Measurements from ENCODE around the gene NELL2.

DNA sequence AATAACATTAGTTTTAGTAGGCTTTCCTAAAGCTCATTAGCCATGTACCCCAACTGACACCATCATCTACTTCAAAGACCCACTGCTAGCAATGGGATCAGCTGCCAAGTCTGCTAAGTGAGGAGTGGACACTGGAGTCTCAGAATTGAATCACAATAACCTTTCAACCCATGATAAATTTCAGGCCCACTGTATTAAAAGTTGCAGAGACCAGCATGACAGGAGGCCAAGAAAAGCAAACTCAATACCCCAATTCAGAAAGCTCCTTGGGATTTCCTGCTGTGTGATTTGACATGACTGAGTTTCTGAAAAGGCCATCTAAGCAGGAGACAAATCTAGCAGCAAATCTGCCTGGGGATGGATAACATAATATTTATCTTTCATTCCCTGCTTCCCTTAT, 320.7 kb downstream of the NELL2 start:
- TF ChIP-seq, protein P1, sequence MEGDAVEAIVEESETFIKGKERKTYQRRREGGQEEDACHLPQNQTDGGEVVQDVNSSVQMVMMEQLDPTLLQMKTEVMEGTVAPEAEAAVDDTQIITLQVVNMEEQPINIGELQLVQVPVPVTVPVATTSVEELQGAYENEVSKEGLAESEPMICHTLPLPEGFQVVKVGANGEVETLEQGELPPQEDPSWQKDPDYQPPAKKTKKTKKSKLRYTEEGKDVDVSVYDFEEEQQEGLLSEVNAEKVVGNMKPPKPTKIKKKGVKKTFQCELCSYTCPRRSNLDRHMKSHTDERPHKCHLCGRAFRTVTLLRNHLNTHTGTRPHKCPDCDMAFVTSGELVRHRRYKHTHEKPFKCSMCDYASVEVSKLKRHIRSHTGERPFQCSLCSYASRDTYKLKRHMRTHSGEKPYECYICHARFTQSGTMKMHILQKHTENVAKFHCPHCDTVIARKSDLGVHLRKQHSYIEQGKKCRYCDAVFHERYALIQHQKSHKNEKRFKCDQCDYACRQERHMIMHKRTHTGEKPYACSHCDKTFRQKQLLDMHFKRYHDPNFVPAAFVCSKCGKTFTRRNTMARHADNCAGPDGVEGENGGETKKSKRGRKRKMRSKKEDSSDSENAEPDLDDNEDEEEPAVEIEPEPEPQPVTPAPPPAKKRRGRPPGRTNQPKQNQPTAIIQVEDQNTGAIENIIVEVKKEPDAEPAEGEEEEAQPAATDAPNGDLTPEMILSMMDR (IDR thresholded peaks at IDR 0.05): no peak
- TF ChIP-seq EP300 (IDR thresholded peaks at IDR 0.05) (no peak), POLR2AphosphoS5 (IDR thresholded peaks at IDR 0.05) (no peak), POLR2A (IDR thresholded peaks at IDR 0.05) (no peak)

Measured in gastroesophageal sphincter (tissue), 3 donors.